ENCODE measurements around the gene MRPS2. TPM values are rescaled to one million over a fixed set of nuclear protein-coding genes. Genes with fewer than 3 reads are reported as not detected.
"Not testable (repeated sequence)": the region's sequence is repeated elsewhere in the genome, so short reads cannot be mapped to it uniquely, and the experiment has no call there.

MRPS2 gene
- total RNA-seq, 1 experiment from 2014 or later: 77.6 TPM

GRCh38 chr9:135456436-135457104 is 43.9 kb upstream of the MRPS2 start (continued):
- no peak for TF ChIP-seq HMGA2 (CRISPR knock-in tag; IDR thresholded peaks at IDR 0.05)
- no peak for TF ChIP-seq CTCF (IDR thresholded peaks at IDR 0.05)

GRCh38 chr9:135458478-135458877 is 42.0 kb upstream of the MRPS2 start:
- H3K4me3 Mint-ChIP-seq; H3K36me3 Mint-ChIP-seq; H3K4me1 Mint-ChIP-seq; ATAC-seq; DNase-seq (ENCODE audit: low spot score); CTCF ChIA-PET; POLR2A ChIA-PET; H3K27ac Mint-ChIP-seq; H3K27me3 Mint-ChIP-seq (ENCODE audit: low read depth): not testable (repeated sequence)
- H3K9me3 Mint-ChIP-seq: peaks cover 21% of the 10 kb centered on the region

GRCh38 chr9:135461936-135462335 is 38.5 kb upstream of the MRPS2 start:
- TF ChIP-seq STAT6 (CRISPR knock-in tag; conservative IDR thresholded peaks at IDR 0.05; ENCODE audit: low read depth) (no peak), CREB1 (CRISPR knock-in tag; IDR thresholded peaks at IDR 0.05) (no peak), ATF2 (CRISPR knock-in tag; IDR thresholded peaks at IDR 0.05; ENCODE audit: borderline replicate concordance, low read depth) (no peak), ZNF232 (CRISPR knock-in tag; IDR thresholded peaks at IDR 0.05) (no peak), FOXK1 (CRISPR knock-in tag; IDR thresholded peaks at IDR 0.05) (no peak), NR2C2 (CRISPR knock-in tag; IDR thresholded peaks at IDR 0.05) (no peak), SMAD4 (CRISPR knock-in tag; IDR thresholded peaks at IDR 0.05) (no peak), CBFB (CRISPR knock-in tag; IDR thresholded peaks at IDR 0.05; ENCODE audit: low read depth) (no peak), AR (CRISPR knock-in tag; IDR thresholded peaks at IDR 0.05) (no peak), ERG (CRISPR knock-in tag; IDR thresholded peaks at IDR 0.05) (no peak), ZNF219 (CRISPR knock-in tag; IDR thresholded peaks at IDR 0.05; ENCODE audit: borderline replicate concordance) (no peak), ZNF317 (CRISPR knock-in tag; IDR thresholded peaks at IDR 0.05; ENCODE audit: borderline replicate concordance, low read depth) (no peak), PREB (CRISPR knock-in tag; IDR thresholded peaks at IDR 0.05; ENCODE audit: borderline replicate concordance) (no peak), ATF1 (CRISPR knock-in tag; IDR thresholded peaks at IDR 0.05) (no peak)
- ChIA-PET CTCF (no interaction called here), POLR2A (no interaction called here)
- Mint-ChIP-seq H3K27ac (no peak overlapping the region), H3K4me3 (no peak overlapping the region), H3K4me1 (no peaks in the 10 kb centered on the region), H3K9me3 (peaks cover 5% of the 10 kb centered on the region), H3K36me3 (no peaks in the 10 kb centered on the region), H3K27me3 (ENCODE audit: low read depth) (no peaks in the 10 kb centered on the region)
- DNase-seq (ENCODE audit: low spot score) (no peak), ATAC-seq (no peak)

Measured in WTC11 (cell line).